H1 (cell line): ENCODE data around the gene C1GALT1C1. TPM values are rescaled to one million over a fixed set of nuclear protein-coding genes. Genes with fewer than 3 reads are reported as not detected.

Experiments used
- CTCF ChIA-PET: fragments of 300-600 bp; sonication (Branson Sonifier 250); formaldehyde crosslinking; loops from one replicate; lab custom pipeline; 2021; ENCODE audit not compliant: partially characterized antibody; lab: Charles Lee
- POLR2A ChIA-PET: fragments of 300-600 bp; sonication (Branson Sonifier 250); formaldehyde crosslinking; loops from one replicate; lab custom pipeline; 2021; ENCODE audit warnings: inconsistent platforms; ENCODE audit not compliant: partially characterized antibody; lab: Charles Lee
- DNase-seq, 2 experiments: peaks; one replicate each; pipeline versions ENCODE4 v3.0.0 to v3.0.0-alpha.2; 2010 to 2022; ENCODE audit warnings: low spot score in 2 of 2, low read depth in 1 of 2, mixed read lengths in 1 of 2
- FAIRE-seq: peaks from 2 replicates; lab custom pipeline; 2011; peaks lifted over from hg19 to GRCh38; lab: Jason Lieb, UNC
- H2AFZ ChIP-seq: 2 replicates; pipeline ENCODE4 v1.8.1; 2012; ENCODE audit warnings: low read length, inconsistent platforms
- H2AK5ac ChIP-seq: 2 replicates; pipeline ENCODE4 v1.6.1; 2013; ENCODE audit warnings: low read depth, low read length
- H2BK120ac ChIP-seq: replicated peaks from 2 replicates; pipeline ENCODE3; 2013; ENCODE audit warnings: low read depth, low read length, inconsistent platforms
- H2BK12ac ChIP-seq: 2 replicates; pipeline ENCODE4 v1.6.1; 2013; ENCODE audit warnings: low read depth, low read length
- H2BK15ac ChIP-seq: 2 replicates; pipeline ENCODE4 v1.6.1; 2013; ENCODE audit warnings: low read length
- H2BK20ac ChIP-seq: 2 replicates; pipeline ENCODE4 v1.6.1; 2013; ENCODE audit warnings: low read length
- H2BK5ac ChIP-seq: 2 replicates; pipeline ENCODE4 v1.6.1; 2013; ENCODE audit warnings: low read depth, low read length
- H3K14ac ChIP-seq: 2 replicates; pipeline ENCODE4 v1.6.1; 2013; ENCODE audit warnings: inconsistent platforms; ENCODE audit not compliant: insufficient read length
- H3K18ac ChIP-seq: 2 replicates; pipeline ENCODE4 v1.6.1; 2013; ENCODE audit warnings: low read length; ENCODE audit errors: extremely low read depth
- H3K23ac ChIP-seq: 2 replicates; pipeline ENCODE4 v1.6.1; 2013; ENCODE audit warnings: inconsistent platforms; ENCODE audit not compliant: insufficient read length
- H3K23me2 ChIP-seq: 2 replicates; pipeline ENCODE4 v1.6.1; 2013; ENCODE audit warnings: low read depth, low read length
- H3K27ac ChIP-seq: 2 replicates; pipeline ENCODE4 v1.6.1; 2011; ENCODE audit warnings: low read depth, low read length, inconsistent platforms
- H3K27me3 ChIP-seq, 4 experiments: replicated peaks in 1 of 4; 1 replicate in 1 of 4; 2 replicates in 3 of 4; pipeline versions ENCODE4 v1.6.1 to v1.8.1; 2011 to 2013; ENCODE audit warnings: low read length in 3 of 4, mild to moderate bottlenecking in 3 of 4, inconsistent platforms in 2 of 4, mixed read lengths in 2 of 4, moderate library complexity in 1 of 4; ENCODE audit not compliant: control insufficient read depth in 3 of 4, insufficient read depth in 3 of 4; ENCODE audit errors: extremely low read depth in 1 of 4
- H3K36me3 ChIP-seq, 4 experiments: 2 replicates each; pipeline versions ENCODE4 v1.6.1 to v1.8.1; 2011 to 2013; ENCODE audit warnings: mild to moderate bottlenecking in 4 of 4, low read length in 3 of 4, moderate library complexity in 2 of 4, control low read depth in 1 of 4, inconsistent platforms in 1 of 4; ENCODE audit not compliant: insufficient read depth in 4 of 4, control insufficient read depth in 2 of 4
- H3K4ac ChIP-seq: replicated peaks from 2 replicates; pipeline ENCODE3; 2013; ENCODE audit warnings: low read length, low read depth, mixed read lengths, inconsistent platforms; ENCODE audit not compliant: insufficient read length
- H3K4me1 ChIP-seq, 4 experiments: replicated peaks in 1 of 4; 1 replicate in 1 of 4; 2 replicates in 3 of 4; pipeline versions ENCODE4 v1.6.1 to v1.8.1; 2011 to 2013; ENCODE audit warnings: low read length in 3 of 4, inconsistent platforms in 2 of 4, mixed read lengths in 1 of 4; ENCODE audit not compliant: insufficient read depth in 4 of 4, control insufficient read depth in 3 of 4
- H3K4me2 ChIP-seq, 2 experiments: 2 replicates each; pipeline versions ENCODE4 v1.6.1 to v1.8.1; 2011 to 2013; ENCODE audit warnings: low read depth in 2 of 2, low read length in 2 of 2, control low read depth in 1 of 2, inconsistent platforms in 1 of 2, mild to moderate bottlenecking in 1 of 2; ENCODE audit not compliant: insufficient read depth in 1 of 2
- H3K4me3 ChIP-seq, 4 experiments: fragments of 200-600, 300-600 bp in 1 of 4; sonication (generic), shearing (Covaris generic), sonication (Bioruptor Twin) in 1 of 4; 2 replicates each; pipeline versions ENCODE4 v1.5.1 to v1.8.1; 2011 to 2016; ENCODE audit warnings: low read length in 4 of 4, low read depth in 3 of 4, control low read depth in 2 of 4, inconsistent platforms in 2 of 4, mild to moderate bottlenecking in 2 of 4, mixed read lengths in 1 of 4, moderate library complexity in 1 of 4; ENCODE audit not compliant: insufficient read depth in 2 of 4; ENCODE audit errors: extremely low read depth in 1 of 4
- H3K56ac ChIP-seq: replicated peaks from 2 replicates; pipeline ENCODE3; 2013; ENCODE audit warnings: low read depth, mild to moderate bottlenecking, mixed read lengths, low read length, inconsistent platforms; ENCODE audit not compliant: insufficient read length
- H3K79me1 ChIP-seq: 2 replicates; pipeline ENCODE4 v1.6.1; 2013; ENCODE audit warnings: low read depth, low read length, control low read depth
- H3K79me2 ChIP-seq, 2 experiments: 2 replicates each; pipeline versions ENCODE4 v1.6.1 to v1.8.1; 2012 to 2013; ENCODE audit warnings: low read length in 2 of 2, mild to moderate bottlenecking in 2 of 2, inconsistent platforms in 1 of 2; ENCODE audit not compliant: insufficient read depth in 2 of 2, control insufficient read depth in 1 of 2
- H3K9ac ChIP-seq, 4 experiments: replicated peaks in 1 of 4; 1 replicate in 1 of 4; 2 replicates in 3 of 4; pipeline versions ENCODE4 v1.6.1 to v1.8.1; 2011 to 2013; ENCODE audit warnings: low read depth in 3 of 4, low read length in 3 of 4, control low read depth in 2 of 4, mild to moderate bottlenecking in 2 of 4, moderate library complexity in 2 of 4, inconsistent platforms in 1 of 4; ENCODE audit errors: extremely low read depth in 1 of 4
- H3K9me3 ChIP-seq, 2 experiments: 2 replicates each; pipeline versions ENCODE4 v1.6.1 to v1.8.1; 2012 to 2013; ENCODE audit warnings: mild to moderate bottlenecking in 2 of 2, moderate library complexity in 2 of 2, control low read depth in 1 of 2, inconsistent platforms in 1 of 2, low read depth in 1 of 2, low read length in 1 of 2, mixed read lengths in 1 of 2; ENCODE audit not compliant: insufficient read depth in 2 of 2
- H4K20me1 ChIP-seq, 2 experiments: replicated peaks in 1 of 2; 2 replicates each; pipeline versions ENCODE3 to v1.8.1; 2011 to 2013; ENCODE audit warnings: inconsistent platforms in 2 of 2, low read length in 2 of 2, mild to moderate bottlenecking in 1 of 2; ENCODE audit not compliant: insufficient read depth in 2 of 2, control insufficient read depth in 1 of 2
- H4K5ac ChIP-seq: 2 replicates; pipeline ENCODE4 v1.6.1; 2013; ENCODE audit warnings: low read length, low read depth, mixed read lengths, inconsistent platforms; ENCODE audit not compliant: insufficient read length
- H4K8ac ChIP-seq: 2 replicates; pipeline ENCODE4 v1.8.0; 2013; ENCODE audit warnings: mild to moderate bottlenecking, moderate library complexity, low read length, inconsistent platforms; ENCODE audit not compliant: insufficient read depth; ENCODE audit errors: extremely low read depth
- H4K91ac ChIP-seq: replicated peaks from 2 replicates; pipeline ENCODE3; 2013; ENCODE audit warnings: low read length, mixed read lengths, inconsistent platforms; ENCODE audit not compliant: insufficient read length
- CBX5 ChIP-seq: fragments of 300-800, 300-1000 bp; sonication (generic); IDR thresholded peaks from 2 replicates; pipeline ENCODE4 v1.7.1; 2016; ENCODE audit warnings: antibody characterized with exemption, low read length, low read depth
- POLR2A ChIP-seq, 2 experiments: IDR thresholded peaks; 1 replicate in 1 of 2; 2 replicates in 1 of 2; pipeline ENCODE4 v1.6.1; 2011; ENCODE audit warnings: low read depth in 2 of 2, low read length in 2 of 2, mild to moderate bottlenecking in 2 of 2; ENCODE audit errors: control extremely low read depth in 1 of 2
- POU5F1 ChIP-seq: IDR thresholded peaks from 2 replicates; pipeline ENCODE4 v1.6.1; 2011; ENCODE audit warnings: low read depth, mild to moderate bottlenecking, low read length, moderate library complexity
- RXRA ChIP-seq: IDR thresholded peaks from 2 replicates; pipeline ENCODE4 v1.6.1; 2011; ENCODE audit warnings: low read depth, mild to moderate bottlenecking, low read length, moderate library complexity; ENCODE audit not compliant: insufficient read depth
- SP1 ChIP-seq: IDR thresholded peaks from 2 replicates; pipeline ENCODE4 v1.6.1; 2011; ENCODE audit warnings: low read depth, low read length
- polyA plus RNA-seq, 7 experiments: library from polyadenylated mRNA; depleted of rRNA in 3 of 7; stranded (reverse) in 5 of 7; unstranded in 2 of 7; fragments of >200 nt in 5 of 7; fragments of 200-250 nt in 2 of 7; gene quantifications; 1 replicate in 5 of 7; 2 replicates in 1 of 7; 4 replicates in 1 of 7; pipeline versions ENCODE4 v1.2.1 to v1.2.3, GENCODE V29; 2011 to 2013; ENCODE audit warnings: missing spikeins in 2 of 7, mixed read lengths in 2 of 7
- total RNA-seq: library from RNA; stranded (reverse); fragmentation: NEBNext Ultra II Directional; extraction: Animal tissue kit (Norgen Biotek cat#: 25700); gene quantifications from 2 replicates; pipeline ENCODE4 v1.2.1, GENCODE V29; 2021

The C1GALT1C1 gene
- total and polyA plus RNA-seq, 2 of the 8 experiments (the other 6 are each of a cell fraction or from before 2014, with no cell fraction given) = 12.5 to 13.9 TPM

DNA sequence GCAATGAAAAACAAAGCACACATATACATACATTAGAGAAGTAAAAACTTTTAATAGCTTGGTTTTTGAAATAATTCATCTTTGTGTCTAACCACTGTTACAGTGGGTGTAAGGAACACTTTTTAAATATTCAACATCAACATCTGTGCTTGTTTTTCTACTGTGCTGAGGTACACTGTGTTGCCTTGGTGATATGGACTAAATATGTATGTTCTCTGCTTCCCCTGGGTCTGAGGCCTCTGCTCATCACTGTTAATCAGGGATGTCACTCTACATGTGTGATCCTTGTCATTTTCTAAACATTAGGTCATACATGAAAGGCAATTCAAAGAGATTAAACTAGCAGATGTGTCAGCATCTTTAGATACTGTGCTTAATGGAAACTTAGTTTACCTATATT is 15.0 kb downstream of the C1GALT1C1 start:
- H4K20me1 ChIP-seq = no peaks in the 10 kb centered on the region
- POLR2A ChIA-PET = interaction anchor here (0.8 to 1.6 kb wide), 2 partner anchors 9 to 12 kb away, joined by 3 read pairs; no protein-coding TSS in a partner anchor
- no peak overlapping the region for H2BK15ac ChIP-seq
- no peak overlapping the region for H3K4ac ChIP-seq
- no peak overlapping the region for H2AFZ ChIP-seq
- no peaks in the 10 kb centered on the region for H3K79me1 ChIP-seq
- no peak overlapping the region for H2BK5ac ChIP-seq
- H3K23me2 ChIP-seq = no peaks in the 10 kb centered on the region
- FAIRE-seq = no peak
- no peak overlapping the region for H3K56ac ChIP-seq
- no peaks in the 10 kb centered on the region for H3K4me1 ChIP-seq
- TF ChIP-seq RXRA = no peak
- TF ChIP-seq POLR2A (IDR thresholded peaks at IDR 0.05; ENCODE audit: control extremely low read depth in 1 of 2, low read depth in 2 of 2, low read length in 2 of 2) = no peak
- no peak for TF ChIP-seq POU5F1
- no peak for TF ChIP-seq CBX5
- no peak for TF ChIP-seq SP1
- TF ChIP-seq, all 59 proteins: peak for 0
- H3K27me3 ChIP-seq = no peaks in the 10 kb centered on the region
- H3K79me2 ChIP-seq = no peaks in the 10 kb centered on the region
- H4K8ac ChIP-seq = no peak overlapping the region
- H2AK5ac ChIP-seq = no peak overlapping the region
- no peak overlapping the region for H2BK20ac ChIP-seq
- CTCF ChIA-PET = interaction anchor here (1.2 kb wide), 1 partner anchor 116 kb away, joined by 4 read pairs; no protein-coding TSS in a partner anchor
- no peak overlapping the region for H3K9ac ChIP-seq
- no peak overlapping the region for H3K27ac ChIP-seq
- no peak for DNase-seq
- no peaks in the 10 kb centered on the region for H3K9me3 ChIP-seq
- no peak overlapping the region for H2BK12ac ChIP-seq
- H2BK120ac ChIP-seq = no peak overlapping the region
- no peak overlapping the region for H4K5ac ChIP-seq
- H3K18ac ChIP-seq = no peak overlapping the region
- H3K4me3 ChIP-seq = no peak overlapping the region
- no peak overlapping the region for H3K23ac ChIP-seq
- H4K91ac ChIP-seq = no peak overlapping the region
- H3K14ac ChIP-seq = no peak overlapping the region
- H3K36me3 ChIP-seq = peaks cover 0 to 13% (median 0%) of the 10 kb centered on the region in 4 experiments; a peak in 2 of 8 replicates
- no peak overlapping the region for H3K4me2 ChIP-seq
